ENCODE data around the gene MAML2. TPM values are rescaled to one million over a fixed set of nuclear protein-coding genes. Genes with fewer than 3 reads are reported as not detected.

MAML2 gene
- total RNA-seq, 3 donors from 2014 or later: 45.6 to 82.8 (median 68.2) TPM

- Histone ChIP-seq H3K36me3 (no peaks in the 10 kb centered on the region), H3K4me3 (no peak overlapping the region)
- no peak for DNase-seq (ENCODE audit: low spot score in 2 of 2)
These were observed 14.8 kb upstream of the MAML2 start for GRCh38 chr11:96357794-96358193.

GRCh38 chr11:96356848-96357247, 13.9 kb upstream of the MAML2 start:
- Histone ChIP-seq H3K27ac (no peak overlapping the region), H3K4me1 (no peaks in the 10 kb centered on the region), H3K9me3 (no peaks in the 10 kb centered on the region), H3K36me3 (no peaks in the 10 kb centered on the region), H3K27me3 (no peaks in the 10 kb centered on the region), H3K4me3 (no peak overlapping the region)
- DNase-seq (ENCODE audit: low spot score in 2 of 2): no peak
- no peak for TF ChIP-seq POLR2A (IDR thresholded peaks at IDR 0.05)
- TF ChIP-seq CTCF (IDR thresholded peaks at IDR 0.05): no peak
- no peak for TF ChIP-seq POLR2AphosphoS5 (IDR thresholded peaks at IDR 0.05)
- intact Hi-C loops (cut with DNase I; ENCODE audit: low total_unique reads): no loop called here

More at GRCh38 chr11:96357794-96358193, 14.8 kb upstream of the MAML2 start:
- intact Hi-C loops (cut with DNase I; ENCODE audit: low total_unique reads): no loop called here
- no peak overlapping the region for H3K27ac ChIP-seq
- H3K4me1 ChIP-seq: no peaks in the 10 kb centered on the region
- no peak for TF ChIP-seq POLR2A (IDR thresholded peaks at IDR 0.05)
- TF ChIP-seq POLR2AphosphoS5 (IDR thresholded peaks at IDR 0.05): no peak
- no peak for TF ChIP-seq CTCF (IDR thresholded peaks at IDR 0.05)
- no peaks in the 10 kb centered on the region for H3K9me3 ChIP-seq
- no peaks in the 10 kb centered on the region for H3K27me3 ChIP-seq

GRCh38 chr11:96342014-96342960, 708 bp downstream of the MAML2 start:
- Histone ChIP-seq H3K4me3 (peak overlapping the region; percentile 62 to 87 (median 72)), H3K4me1 (peaks cover 0 to 3% of the 10 kb centered on the region in 2 donors), H3K36me3 (no peaks in the 10 kb centered on the region), H3K9me3 (no peaks in the 10 kb centered on the region), H3K27ac (peak overlapping the region; percentile 94 to 96), H3K27me3 (no peaks in the 10 kb centered on the region)
- DNase-seq (ENCODE audit: low spot score in 2 of 2): no peak
- TF ChIP-seq POLR2AphosphoS5 (IDR thresholded peaks at IDR 0.05) (no peak), POLR2A (IDR thresholded peaks at IDR 0.05) (no peak), CTCF (IDR thresholded peaks at IDR 0.05) (no peak)
- intact Hi-C loops (cut with DNase I; ENCODE audit: low total_unique reads): no loop called here

- Histone ChIP-seq H3K36me3 (no peaks in the 10 kb centered on the region), H3K27ac (peak overlapping the region; percentile 94 to 96), H3K9me3 (no peaks in the 10 kb centered on the region), H3K27me3 (no peaks in the 10 kb centered on the region), H3K4me1 (peaks cover 0 to 3% of the 10 kb centered on the region in 2 donors), H3K4me3 (peak overlapping the region; percentile 62 to 87 (median 72))
- TF ChIP-seq POLR2A (IDR thresholded peaks at IDR 0.05): no peak
- peak; percentile 57 to 59 (median 58) for TF ChIP-seq CTCF (IDR thresholded peaks at IDR 0.05)
- TF ChIP-seq POLR2AphosphoS5 (IDR thresholded peaks at IDR 0.05): peak; percentile 65 to 72 (median 69)
- peak; percentile 62 to 73 for DNase-seq (ENCODE audit: low spot score in 2 of 2)
- intact Hi-C loops (cut with DNase I; ENCODE audit: low total_unique reads): no loop called here
These were observed 1.6 kb downstream of the MAML2 start for GRCh38 chr11:96341211-96342013.
